HG03159 (cell line): ENCODE results near the gene GIT1.

Source experiments
- ATAC-seq: cut with Tn5 transposase; IDR thresholded peaks from one replicate; pipeline ENCODE4 v1.9.1; 2021; ENCODE audit warnings: mild to moderate bottlenecking, moderate library complexity; ENCODE audit not compliant: unreplicated experiment

GIT1 gene

DNA sequence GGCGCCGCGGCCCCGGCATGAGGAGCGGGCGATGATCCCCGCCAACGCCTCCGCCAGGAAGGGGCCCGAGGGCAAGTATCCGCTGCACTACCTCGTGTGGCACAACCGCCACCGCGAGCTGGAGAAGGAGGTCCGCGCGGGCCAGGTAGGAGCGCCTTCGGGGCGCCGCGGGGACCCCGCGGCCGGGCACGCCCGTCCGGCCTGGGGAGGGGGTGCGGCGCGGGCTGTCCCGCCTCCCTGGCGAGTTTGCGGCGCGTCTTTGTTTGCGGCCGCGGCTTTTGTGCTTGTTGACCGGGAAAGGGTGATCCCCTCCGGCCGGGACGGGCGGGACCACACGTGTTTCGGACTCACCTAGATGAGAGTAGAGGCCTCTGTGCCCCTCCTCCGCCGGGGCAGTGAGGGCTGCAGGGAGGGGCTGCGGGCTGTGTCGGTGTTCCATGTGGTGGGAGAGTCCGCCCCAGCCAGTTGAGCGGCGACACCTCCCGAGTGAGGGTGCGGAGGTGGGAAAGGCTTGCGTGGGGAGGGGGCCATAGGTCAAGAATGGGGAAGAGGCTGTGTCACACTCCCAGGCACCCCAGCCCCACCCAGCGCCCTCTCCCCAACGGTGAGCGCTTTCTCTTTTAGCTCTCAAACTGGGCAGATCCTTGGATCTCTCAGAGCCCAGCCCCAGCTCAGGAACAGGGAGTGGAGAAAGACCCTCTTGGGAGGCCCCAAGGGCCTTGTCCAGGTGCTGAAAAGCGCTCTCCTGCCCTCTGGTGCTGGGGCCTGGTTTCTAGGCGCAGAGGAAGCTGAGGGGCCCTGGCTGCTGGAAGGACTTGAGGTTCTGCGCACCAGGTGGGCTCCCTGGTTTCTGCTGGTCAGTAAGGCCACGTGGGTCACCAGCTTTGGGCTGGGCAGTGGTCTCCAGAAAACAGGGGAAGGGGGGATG lies 4.4 kb upstream of the GIT1 start:
- no peak for ATAC-seq

DNA sequence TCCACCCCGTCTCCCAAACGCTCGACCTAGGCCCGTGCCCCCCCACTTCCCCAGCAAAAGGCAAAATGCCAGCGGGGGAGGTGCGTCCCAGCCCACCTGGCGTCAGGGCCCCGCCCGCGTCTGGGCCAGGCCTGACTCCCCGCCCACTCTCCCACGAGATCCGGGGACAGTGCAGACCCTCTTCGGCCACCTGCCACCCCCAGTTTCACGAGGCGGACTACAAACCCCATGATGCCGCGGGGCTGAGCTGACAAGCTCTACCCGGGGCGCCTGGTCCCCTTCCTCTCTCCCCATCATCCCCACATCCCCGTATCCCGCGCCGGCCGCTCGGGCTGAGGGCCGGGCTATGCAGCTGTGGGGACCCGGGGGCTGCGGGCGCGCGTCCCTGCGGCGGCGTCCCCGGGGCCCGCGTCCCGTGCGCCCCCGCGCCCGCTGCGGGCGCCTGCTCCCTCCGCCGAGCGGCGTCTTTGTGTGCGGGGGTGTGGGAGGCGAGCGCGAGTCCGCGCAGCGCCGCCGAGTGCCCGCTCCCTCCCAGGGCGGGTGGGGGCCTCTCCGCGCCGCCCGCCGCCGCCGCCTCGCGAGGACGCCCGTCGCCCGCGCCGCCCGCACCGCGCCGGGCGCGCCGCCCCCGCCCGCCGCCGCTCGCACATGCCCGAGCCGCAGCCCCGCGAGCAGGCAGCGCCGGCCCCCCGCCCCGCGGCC lies 3.6 kb upstream of the GIT1 start, which contains the start of gene ANKRD13B:
TSS of gene ANKRD13B (plus strand) at position 283 of the 702 bp plus-strand sequence. CDS start 490 bp downstream, outside the sequence.
- no peak for ATAC-seq

DNA sequence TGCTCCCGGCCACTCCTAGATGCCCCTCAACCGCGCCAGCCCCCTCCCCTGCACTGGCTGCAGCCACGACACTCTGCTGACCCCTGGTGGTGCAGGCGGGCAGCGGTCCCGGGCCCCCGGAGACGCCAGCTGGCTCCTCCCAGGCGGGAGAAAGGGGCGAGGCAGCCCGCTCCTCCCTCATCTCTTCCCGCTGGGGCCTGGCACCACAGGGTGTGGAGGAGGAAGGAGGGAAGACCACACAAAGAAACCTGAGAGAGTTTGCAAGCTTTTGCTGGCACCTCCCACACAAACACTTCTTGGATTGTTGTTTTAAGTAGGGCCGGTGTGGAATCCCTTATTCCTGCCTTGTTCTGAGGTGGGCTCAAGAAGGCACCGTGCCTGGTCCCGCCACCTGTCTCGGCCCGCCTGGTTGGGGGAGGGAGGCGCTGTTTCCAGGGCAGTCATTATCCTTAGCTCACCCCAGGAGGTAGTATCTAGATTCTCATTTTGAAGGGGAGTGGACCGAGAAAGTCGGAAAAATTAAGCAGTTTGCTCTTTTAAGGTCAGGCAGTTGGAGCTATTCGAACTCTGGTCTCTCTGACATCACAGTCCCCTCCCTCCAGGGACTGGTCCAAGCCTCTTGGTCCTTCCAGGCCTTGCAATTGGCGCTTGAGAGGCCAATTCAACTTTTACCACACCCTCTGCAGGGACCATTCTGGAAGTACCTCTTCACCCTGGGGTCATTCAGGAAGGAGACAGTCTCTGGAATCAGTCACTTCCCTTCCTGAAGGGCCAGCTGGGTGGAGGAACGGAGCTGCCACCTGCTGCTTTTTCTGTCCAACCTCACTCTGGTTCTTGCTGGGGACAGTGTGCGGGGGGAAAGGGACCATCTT lies 2.5 kb upstream of the GIT1 start:
- ATAC-seq = no peak

DNA sequence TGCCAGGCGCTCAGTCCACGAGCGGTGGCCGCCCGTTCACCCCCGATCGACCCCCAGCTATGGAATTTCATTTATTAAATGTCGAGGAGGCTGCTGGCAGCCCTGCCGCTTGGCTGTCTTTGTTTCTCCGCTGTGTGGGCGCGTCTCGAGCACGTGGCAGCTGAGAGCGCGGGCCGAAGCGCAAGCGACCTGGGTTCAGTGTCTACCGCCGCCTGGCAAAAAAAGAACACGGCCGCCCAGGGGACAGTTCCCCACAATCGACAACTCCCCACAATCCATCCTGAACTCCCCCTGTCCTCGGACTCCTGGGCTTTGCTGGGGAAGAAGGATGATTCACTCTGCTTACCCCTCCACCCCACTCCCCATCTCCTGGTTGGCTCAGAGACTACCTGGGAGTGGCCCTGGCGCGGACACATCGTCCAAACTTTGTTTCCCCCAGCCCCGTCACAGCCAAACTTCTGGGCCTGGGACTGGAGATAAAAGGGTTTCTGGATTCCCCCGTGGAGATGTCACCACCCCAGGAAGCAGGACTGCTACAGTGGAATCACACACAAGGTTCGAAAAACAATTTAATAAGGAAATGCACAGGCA lies 1.8 kb upstream of the GIT1 start:
- no peak for ATAC-seq

DNA sequence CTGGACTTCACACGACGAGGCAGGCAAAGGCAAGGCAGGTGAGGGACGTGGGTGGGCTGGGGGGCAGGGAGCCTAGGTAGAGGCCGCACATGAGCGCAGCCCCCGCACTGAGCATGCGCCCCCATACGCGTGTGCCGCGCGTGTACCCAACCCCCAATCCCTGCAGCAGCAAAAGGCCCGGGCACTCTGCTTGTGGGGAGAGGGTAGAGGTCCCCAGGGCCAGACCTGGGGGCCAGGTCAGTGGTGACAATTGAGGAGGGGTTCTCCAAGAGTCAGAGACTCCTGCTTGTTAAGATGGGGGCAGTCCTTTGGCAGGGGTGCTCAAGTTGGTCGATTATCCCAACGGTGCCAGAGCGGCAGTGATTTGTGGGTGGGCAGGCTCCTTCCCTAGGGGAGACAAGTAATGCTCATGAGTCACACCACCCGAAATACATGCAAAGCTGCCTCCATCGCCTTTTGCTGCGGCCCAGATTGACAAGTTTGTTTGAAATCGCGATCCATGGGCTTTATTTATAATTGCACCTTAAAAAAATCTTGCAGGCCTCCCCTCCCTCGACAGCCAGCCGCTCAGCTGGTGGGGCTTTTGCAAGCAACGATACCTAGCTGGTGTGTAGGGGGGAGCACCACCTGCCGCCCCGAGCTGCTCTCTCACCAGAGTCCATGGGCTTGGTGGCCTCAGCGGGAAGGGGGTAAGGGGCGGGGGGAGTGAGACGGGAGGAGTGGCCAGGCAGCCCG lies 1.1 kb upstream of the GIT1 start:
- no peak for ATAC-seq

DNA sequence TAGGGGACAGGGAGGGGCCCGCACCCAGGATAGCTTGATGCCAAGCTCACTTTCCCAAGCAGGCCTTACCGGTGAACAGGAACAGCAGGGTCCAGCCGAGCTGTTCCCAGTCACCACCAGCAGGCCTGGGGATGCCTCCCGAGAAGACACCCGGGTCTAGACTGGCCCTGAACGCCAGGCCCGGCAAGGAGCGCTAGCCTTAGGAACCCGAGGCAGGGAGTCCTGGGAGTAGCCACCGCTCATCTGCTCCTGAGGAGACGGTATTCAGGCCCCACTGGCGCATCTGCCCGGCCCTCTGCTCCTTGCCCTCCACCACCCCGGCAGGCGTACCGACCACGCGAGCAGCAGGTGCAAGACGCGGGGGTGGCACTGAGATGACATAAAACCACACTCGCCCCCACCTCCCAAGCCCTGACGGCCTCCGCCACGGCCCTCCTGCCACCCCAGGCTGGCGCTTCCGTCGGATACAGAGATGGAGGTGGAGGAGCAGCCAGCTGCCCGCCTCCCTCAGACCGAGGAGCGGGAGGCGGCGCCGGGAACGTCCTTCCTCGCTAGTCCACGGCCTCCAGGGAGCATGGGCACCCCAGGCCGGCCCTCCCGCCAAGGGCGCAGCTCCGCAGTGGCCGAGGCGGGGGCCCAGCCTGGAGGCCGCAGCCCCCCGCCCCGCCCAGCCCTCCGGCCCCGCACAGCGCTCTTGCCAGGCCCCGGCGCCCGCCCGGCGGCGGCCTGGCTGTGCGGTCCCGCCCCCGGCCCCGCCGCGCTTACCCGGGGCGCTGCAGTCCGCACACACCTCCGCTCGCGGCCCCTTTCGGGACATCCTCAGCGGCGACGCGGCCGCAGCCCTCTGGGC lies 661 bp downstream of the GIT1 start:
- peak; percentile 17 for ATAC-seq

DNA sequence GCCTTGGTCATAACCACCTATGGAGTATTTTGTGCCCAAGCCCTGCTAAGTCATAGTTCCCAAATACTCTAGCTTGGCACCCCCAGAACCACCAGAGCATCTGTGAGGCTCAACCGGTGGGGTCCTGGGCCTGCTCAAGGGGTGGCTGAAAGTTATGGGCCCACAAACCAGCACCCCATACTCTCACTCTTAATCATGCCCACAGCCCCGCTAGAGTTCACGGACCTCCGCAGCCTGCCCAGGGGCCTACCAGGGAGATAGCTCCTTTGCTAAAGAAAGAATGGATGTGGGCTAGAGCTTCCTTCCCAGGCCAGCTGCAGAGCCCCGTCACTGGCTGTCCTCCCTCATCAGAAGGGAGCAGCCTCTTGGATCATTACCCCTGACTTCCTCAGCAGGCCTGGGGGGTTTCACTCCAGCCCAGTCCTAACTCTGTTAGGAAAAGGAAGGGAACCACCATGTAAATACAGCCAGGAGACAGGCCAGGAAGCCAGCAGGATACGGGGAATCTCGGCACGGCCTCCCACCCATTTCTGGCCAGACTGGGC lies 1.4 kb downstream of the GIT1 start:
- ATAC-seq = no peak

DNA sequence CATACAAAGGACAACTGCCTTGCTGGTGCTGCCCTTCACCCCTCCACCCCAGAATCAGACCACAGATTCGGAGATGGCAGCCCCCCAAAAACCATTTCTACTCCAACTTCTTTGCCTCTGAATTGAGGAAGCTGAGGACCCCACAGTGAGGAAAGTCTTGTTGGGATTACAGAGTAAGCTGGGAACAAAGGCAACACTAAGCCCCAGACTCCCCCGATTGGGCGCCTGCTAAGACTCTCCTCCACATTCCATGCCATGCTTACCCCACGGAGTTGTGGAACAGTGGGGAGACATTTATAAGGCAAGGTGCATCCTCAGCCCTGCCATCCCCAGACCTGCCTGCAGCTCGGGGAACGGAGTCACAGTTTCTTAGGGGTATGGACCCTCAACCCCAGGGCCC lies 1.9 kb downstream of the GIT1 start:
- no peak for ATAC-seq

DNA sequence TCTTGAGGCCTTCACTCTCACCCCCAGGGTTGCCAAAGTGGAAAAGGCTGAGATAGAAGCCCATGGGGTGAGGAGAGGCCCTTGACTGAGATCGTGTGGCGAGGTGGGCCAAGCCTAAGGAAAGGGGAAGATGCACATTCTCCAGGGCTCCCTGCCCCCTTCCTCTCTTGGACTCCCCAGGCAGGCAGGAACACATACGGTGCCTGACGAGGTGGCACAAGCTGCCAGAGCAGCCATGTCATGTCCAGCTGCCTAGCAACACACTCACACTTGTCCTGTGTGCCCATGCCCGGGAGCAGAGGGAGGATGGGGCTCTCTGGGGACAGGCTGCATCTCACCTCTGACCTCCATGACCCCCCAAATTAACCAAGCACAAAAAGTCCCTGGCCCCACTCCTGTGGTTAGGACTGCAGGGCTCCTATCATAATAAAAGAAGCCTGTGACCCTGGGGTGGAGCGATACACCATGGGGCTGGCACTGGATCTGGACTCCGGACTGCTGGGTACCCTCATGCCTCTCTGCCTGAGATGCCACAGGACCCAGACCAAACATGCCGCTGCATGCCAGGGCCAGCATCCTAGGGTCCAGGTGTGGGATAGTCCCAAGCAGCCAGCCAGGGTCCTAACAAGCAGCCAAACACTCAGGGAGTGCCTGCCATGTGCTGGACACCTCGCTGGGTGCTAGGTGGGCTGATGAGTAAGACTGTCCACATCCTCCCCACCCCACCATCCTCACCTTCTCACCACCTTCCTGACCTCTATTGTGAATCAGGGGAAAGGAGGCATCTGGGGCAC lies 2.6 kb downstream of the GIT1 start:
- ATAC-seq = no peak

DNA sequence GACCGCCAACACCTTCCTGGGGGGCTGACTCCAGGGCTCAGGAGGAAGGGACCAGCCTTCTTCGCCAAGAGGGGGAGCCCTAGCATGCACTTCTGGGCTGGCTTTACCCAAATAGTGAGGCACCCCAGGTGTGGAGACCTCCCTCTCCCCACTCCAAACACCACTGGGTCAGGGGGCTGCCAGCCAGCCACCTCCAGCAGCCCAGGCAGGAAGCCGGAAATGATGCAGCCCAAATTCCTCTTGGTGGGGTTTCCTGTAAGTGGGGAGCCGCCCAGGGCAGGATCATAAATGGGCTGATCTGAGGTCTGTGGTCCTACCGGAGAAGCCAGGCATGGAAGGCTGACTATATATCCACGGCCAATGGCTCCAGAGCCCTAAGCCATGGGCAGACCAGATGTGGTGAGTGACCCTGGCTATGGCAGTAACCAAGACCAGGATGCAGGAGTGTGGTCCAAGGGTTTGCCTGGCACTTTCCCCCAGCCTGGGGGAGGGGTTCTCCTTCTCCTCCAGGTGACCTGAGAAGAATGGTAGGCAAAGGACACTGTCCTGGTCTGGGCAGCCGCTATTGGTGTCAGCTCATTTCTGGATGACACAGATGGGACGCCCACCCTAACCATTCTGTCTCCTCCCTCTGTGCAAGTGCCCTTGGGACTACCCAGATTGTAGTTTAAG lies 4.2 kb downstream of the GIT1 start:
- ATAC-seq = no peak

DNA sequence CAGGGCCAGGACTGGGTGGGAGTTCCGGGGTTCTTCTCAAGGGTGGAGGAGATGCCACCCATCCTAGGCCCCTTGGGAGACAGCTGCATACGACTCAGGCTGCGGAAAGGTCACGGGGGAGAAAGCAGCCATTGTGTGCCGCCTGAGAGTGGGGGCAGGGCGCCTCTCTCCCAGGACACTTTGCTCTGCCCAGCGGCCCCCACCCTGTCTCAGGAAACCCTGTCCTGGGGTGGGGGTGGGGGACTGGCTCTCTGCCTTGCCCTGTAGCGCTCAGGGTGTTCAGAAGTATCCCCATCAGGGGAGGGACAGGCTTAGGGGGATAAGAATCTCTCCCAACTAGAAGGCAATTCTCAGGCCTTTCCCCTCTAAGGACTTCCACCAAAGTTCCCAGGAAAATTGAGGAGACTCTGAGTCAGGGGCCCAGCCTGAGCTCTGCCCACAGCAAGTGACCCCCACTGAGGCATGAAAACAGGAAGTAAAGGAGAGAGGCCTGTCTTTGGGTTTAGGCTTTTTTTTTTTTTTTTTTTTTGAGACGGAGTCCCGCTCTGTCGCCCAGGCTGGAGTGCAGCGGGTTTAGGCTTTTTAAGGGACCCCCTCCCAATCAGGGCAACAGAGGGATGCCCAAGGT lies 4.9 kb downstream of the GIT1 start:
- no peak for ATAC-seq

DNA sequence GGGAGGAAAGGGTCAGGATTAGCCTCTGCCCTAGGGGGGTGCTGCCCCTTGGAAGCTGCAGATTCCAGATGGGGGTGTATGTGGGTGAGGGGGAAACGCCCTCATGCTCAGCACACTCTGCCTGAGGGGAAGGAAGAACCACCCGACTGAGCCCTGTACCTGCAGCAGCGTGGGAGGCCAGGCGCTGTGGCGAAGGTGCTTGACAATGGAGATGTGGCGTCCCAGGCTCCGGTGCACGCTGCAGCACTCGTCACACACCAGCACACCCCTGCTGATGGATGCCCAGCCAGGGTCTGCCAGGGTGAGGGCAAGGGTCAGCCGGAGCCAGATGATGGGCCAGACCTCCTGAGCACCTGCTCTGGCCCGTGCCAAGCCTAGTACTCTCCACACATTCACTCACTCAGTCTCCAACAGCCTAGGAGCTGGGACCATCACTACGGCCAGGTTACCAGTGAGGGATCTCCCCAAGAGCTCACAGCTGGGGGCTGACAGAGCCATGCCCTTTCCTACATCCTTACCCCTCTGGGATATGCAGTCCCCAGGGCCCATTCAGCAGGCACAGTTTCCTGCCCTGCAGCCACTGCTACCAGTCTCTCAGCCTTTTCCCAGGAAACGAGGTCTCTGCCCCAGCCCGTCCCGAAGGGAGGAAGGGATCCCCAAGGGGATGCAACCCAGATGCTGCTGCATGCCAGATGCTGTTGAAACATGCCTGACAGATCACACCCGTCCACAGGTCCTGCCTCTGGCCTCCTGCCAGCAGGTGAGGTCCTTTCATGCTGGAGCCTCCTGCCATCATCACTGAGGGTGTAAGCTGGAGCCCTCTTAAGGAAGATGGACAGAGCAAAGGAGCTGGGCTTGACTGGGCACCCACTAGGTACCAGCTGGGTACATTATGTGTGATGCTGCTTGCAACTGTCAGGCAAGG lies 5.9 kb downstream of the GIT1 start:
- ATAC-seq = no peak

DNA sequence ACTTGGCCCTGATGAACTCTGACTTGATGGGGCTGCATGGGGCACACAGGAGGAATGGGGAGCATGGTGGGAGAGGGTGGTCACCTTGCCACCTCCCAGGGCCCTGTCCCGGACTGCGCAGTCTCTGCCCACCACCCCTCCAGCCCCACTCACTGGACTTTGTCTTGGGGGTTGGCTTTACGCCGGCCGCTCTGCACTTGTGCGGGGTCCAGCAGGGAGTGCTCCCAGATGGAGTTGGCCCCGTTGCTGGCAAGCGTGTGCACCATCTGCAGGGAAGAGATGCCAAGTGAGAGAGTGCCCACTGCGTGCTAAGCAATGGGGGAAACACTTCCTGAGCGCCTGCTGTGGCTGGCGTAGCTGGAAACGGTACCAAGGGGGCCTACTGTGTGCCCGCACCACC lies 6.7 kb downstream of the GIT1 start:
- no peak for ATAC-seq

DNA sequence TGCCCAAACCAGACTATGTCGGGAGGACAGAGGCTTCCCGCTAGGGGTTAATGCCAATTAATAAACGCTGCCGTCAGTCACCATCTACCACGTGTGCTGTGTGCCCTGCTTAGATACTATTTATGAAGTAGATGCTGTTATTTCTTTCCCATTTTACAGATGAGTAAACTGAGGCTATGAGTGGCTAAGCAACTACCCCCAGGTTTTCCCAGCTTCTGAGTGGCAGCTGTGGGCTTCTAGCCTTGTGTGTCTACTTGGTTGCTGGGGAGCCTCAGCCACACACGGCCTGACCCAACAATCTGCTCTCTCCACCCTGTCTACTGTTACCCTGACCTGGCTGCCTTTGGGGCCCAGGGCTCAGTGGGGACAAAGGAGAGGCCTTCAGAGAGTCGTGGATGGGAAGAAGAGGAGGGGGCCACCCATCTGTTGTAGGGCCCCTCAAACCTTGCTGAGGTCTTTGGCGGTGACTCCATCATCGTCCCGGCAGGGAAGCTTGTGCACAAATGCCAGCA lies 7.1 kb downstream of the GIT1 start:
- ATAC-seq = no peak

DNA sequence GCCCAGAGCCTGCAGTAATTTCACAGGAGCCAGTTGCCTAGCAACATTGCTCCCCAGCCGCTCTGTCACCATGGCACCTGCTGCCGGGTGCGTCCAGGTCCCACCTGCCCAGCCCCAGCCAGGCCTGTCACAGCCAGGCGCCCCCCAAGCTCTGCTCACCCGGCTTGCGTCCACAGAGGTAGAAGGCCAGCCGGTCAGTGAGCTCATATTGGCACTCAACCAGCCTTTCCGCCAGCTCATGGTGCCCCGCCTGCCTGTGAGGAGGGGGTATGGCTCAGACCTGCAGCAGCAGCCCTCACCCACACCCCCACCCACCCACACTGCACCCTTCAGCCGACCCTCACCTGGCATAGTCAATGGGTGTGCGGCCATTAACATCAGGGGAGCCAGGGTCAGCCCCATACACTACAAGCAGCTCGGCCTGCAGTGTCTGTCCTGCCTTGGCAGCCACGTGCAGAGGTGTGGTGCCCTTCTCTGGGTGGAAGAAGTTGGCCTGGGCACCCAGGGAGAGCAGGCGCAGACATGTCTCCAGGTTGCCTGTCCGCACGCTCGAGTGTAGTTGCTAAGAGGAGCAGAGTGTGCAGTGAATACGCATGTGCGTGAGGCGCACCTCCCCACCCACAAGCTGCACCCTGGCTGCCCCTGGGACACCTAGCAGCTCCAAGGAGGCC lies 7.7 kb downstream of the GIT1 start:
- ATAC-seq = no peak
